Endothelial cell of hepatic sinusoid (primary cell): ENCODE data around the gene OR6B1.
"Not testable (repeated sequence)": the region's sequence is repeated elsewhere in the genome, so short reads cannot be mapped to it uniquely, and the experiment has no call there.

ENCODE experiments used
- in situ Hi-C: cut with HindIII; loops from 2 replicates; pipeline ENCODE4 v1.10.0; 2017; ENCODE audit warnings: low sequenced_read_pairs

OR6B1 gene

GRCh38 chr7:144004703-144005102, 4.6 kb downstream of the OR6B1 start:
- in situ Hi-C loops: no loop called here

GRCh38 chr7:144006029-144006691, 6.0 kb downstream of the OR6B1 start:
- in situ Hi-C loops: no loop called here

GRCh38 chr7:144006692-144007042, 6.5 kb downstream of the OR6B1 start:
- in situ Hi-C loops: no loop called here

GRCh38 chr7:144009361-144009760, 9.2 kb downstream of the OR6B1 start:
- in situ Hi-C loops: no loop called here

- in situ Hi-C loops: not testable (repeated sequence)
These were observed 9.9 kb downstream of the OR6B1 start for GRCh38 chr7:144010061-144010460.

GRCh38 chr7:144010821-144011220, 10.7 kb downstream of the OR6B1 start:
- in situ Hi-C loops: not testable (repeated sequence)

- in situ Hi-C loops: no loop called here
These were observed 11.5 kb downstream of the OR6B1 start for GRCh38 chr7:144011458-144012230.

GRCh38 chr7:144018065-144018464, 17.9 kb downstream of the OR6B1 start:
- in situ Hi-C loops: no loop called here

- in situ Hi-C loops: no loop called here
These were observed 19.3 kb downstream of the OR6B1 start for GRCh38 chr7:144019457-144019856.

GRCh38 chr7:144020340-144020739, 20.2 kb downstream of the OR6B1 start:
- in situ Hi-C loops: no loop called here

GRCh38 chr7:144022169-144022568, 22.0 kb downstream of the OR6B1 start:
- in situ Hi-C loops: no loop called here

- in situ Hi-C loops: no loop called here
These were observed 23.2 kb downstream of the OR6B1 start for GRCh38 chr7:144023171-144023827.

GRCh38 chr7:144024213-144024612, 24.1 kb downstream of the OR6B1 start:
- in situ Hi-C loops: no loop called here

- in situ Hi-C loops: no loop called here
These were observed 26.2 kb downstream of the OR6B1 start for GRCh38 chr7:144026203-144026883.

GRCh38 chr7:144027070-144027469, 26.9 kb downstream of the OR6B1 start:
- in situ Hi-C loops: no loop called here

GRCh38 chr7:144027974-144028373, 27.9 kb downstream of the OR6B1 start:
- in situ Hi-C loops: no loop called here

GRCh38 chr7:144028547-144028946, 28.4 kb downstream of the OR6B1 start:
- in situ Hi-C loops: no loop called here

GRCh38 chr7:144032516-144032915, 32.4 kb downstream of the OR6B1 start:
- in situ Hi-C loops: no loop called here

- in situ Hi-C loops: no loop called here
These were observed 33.0 kb downstream of the OR6B1 start for GRCh38 chr7:144032985-144033709.

- in situ Hi-C loops: no loop called here
These were observed 35.3 kb downstream of the OR6B1 start for GRCh38 chr7:144035385-144035784.
